T follicular helper cell (primary cell): ENCODE measurements around the gene HOXA13.

Experiments used
- DNase-seq: peaks from one replicate; pipeline ENCODE4 v3.0.0-alpha.2; 2020; ENCODE audit warnings: low read depth

HOXA13 gene

DNA sequence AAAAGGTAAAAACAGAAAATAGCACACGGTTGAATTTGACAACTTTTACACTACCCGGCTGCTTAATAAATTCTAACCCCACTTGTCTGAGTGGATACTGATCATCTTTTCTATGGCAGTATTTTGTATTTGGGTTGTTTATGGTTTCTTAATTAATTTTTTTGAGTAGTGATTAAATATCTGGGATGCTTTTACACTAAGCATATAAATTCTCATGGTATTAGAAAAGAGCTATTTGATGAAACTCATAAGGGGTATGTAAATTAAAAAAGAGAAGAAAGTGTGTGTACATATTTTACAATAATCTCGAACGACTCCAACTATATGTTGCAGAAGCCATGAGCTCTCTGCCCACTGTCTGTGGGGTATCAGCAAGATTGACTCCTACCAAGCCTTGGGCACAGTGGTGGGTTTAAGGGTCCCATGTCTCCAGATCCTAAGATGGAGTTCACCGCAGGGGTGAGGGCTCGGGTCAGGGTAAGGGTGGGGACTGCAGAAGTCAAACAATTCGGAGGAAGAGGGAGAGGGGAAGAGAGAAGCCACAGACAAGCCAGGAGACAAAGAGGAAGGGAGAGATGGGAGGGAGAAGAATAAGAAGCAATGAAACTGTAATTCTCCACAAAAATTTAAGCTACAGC lies 7.6 kb upstream of the HOXA13 start:
- DNase-seq, result no peak

DNA sequence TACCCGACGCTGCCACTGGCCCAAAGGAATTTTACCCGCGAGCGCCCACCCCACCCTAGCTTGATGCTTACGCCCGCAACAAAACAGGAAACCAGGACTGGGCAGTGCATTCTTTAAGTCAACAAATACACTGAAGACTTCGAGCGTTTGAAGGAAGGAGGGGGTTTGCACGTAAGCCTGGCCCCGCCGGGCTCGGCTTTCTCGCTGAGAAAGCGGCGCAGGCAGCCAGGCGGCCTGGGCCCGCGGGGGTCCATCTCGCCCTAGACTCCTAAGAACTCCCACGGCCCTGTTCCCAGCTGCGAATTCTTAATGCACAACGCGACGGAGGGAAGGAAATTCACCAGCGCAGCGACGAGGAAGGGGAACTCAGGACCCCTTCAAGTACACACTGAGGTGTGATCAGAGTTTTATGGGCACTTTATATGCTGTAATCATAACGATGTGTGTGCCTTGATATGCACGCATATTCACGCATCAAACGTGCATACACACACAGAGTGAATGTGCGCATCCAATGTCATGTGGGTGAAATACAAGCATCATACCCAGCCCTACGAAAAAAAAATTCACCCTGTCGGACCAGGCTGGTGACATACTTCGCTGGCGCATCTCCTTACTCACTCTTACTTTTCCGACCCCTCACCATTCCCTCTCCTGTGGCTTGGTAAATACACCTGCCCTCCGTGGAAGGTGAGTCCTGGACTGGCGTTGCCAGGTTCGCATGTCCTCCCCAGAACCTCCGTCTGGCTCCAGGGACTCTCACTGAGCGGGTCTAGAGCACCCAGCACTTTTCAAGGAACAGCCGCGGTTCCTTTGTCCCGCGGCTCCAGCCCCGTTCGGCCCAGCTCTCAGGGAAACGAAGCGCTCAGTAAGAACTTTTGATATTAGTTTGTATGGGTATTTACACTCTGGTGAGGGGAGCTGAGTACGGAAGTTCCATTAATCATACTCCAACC lies 5.7 kb upstream of the HOXA13 start:
- no peak for DNase-seq

- no peak for DNase-seq
These were observed 5.0 kb upstream of the HOXA13 start for GRCh38 chr7:27204851-27205322.

GRCh38 chr7:27203964-27204594 lies 4.2 kb upstream of the HOXA13 start:
- DNase-seq, result no peak

GRCh38 chr7:27203365-27203953 lies 3.6 kb upstream of the HOXA13 start:
- no peak for DNase-seq

DNA sequence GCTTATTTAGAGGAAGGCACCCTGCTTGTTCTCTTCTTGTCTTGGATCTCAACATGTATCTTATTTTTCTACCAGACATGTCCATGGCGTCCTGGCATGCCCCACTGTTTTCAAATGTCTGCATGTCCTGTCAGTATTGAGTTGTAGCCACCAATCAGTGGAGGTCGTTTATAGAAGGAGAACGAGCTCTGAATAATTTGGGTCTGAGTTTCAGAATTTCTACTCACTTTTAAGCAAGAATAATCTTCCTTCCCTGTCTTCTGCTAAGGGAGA lies 2.9 kb upstream of the HOXA13 start:
- no peak for DNase-seq

GRCh38 chr7:27202018-27202861 lies 2.3 kb upstream of the HOXA13 start:
- DNase-seq, result no peak

GRCh38 chr7:27201580-27202017 lies 1.7 kb upstream of the HOXA13 start:
- no peak for DNase-seq

GRCh38 chr7:27200761-27201579 lies 1.1 kb upstream of the HOXA13 start:
- no peak for DNase-seq

GRCh38 chr7:27198871-27199801 lies 755 bp downstream of the HOXA13 start:
- DNase-seq, result no peak

DNA sequence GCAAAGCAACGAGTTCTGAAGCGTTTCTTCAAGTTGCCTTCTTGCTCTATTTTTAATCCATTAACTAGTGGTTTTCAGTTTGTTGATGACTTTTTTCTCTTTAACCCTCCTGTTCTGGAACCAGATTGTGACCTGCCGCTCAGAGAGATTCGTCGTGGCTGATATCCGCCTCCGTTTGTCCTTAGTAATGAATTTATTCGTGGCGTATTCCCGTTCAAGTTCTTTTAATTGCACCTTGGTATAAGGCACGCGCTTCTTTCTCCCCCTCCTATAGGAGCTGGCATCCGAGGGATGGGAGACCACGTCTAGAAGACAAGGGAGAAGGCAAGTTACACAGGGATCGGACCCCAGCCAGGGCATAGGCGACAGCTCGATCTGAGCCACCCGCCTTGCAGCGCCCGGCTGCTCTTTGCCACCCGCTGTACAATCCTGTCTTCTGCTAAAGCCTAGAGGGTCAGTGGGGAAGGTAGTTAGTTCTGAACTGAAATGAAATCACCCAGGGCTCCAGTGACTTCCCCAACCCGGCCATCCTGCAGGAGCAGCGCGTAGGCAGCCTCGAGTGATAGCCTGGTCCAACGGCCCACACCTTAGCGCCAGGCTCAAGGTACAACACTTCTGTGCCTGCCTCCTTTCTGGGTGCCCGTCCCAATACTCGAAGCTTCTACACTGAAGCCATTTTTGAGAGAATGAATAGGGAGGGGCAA lies 1.6 kb downstream of the HOXA13 start:
- no peak for DNase-seq

- no peak for DNase-seq
These were observed 2.5 kb downstream of the HOXA13 start for GRCh38 chr7:27197137-27198042.

DNA sequence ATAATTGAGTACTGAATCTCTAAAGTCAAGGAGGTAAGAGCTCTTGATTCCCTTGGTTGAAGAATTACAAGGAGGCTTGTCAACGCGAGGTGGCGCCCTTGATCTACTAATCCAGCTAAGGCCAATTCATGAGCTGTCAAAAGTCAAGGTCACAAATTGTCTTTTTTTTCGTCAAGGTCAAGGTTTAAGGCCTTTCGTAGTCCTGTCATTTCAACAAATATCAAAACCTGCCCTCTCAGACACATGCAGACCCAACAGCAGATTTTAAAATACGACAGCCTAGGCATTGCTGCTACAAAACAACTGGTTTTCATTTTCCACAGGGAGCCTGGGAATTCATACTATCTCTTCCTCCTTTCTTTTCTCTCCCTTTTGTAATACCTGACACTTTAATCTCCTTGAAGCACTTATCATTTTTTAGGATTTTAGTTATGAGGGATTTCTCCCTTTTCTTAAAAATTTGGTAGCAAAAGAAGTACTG lies 3.6 kb downstream of the HOXA13 start:
- DNase-seq, result peak; percentile 78

- no peak for DNase-seq
These were observed 5.1 kb downstream of the HOXA13 start for GRCh38 chr7:27194686-27195379.

GRCh38 chr7:27194002-27194352 lies 5.9 kb downstream of the HOXA13 start:
- no peak for DNase-seq

DNA sequence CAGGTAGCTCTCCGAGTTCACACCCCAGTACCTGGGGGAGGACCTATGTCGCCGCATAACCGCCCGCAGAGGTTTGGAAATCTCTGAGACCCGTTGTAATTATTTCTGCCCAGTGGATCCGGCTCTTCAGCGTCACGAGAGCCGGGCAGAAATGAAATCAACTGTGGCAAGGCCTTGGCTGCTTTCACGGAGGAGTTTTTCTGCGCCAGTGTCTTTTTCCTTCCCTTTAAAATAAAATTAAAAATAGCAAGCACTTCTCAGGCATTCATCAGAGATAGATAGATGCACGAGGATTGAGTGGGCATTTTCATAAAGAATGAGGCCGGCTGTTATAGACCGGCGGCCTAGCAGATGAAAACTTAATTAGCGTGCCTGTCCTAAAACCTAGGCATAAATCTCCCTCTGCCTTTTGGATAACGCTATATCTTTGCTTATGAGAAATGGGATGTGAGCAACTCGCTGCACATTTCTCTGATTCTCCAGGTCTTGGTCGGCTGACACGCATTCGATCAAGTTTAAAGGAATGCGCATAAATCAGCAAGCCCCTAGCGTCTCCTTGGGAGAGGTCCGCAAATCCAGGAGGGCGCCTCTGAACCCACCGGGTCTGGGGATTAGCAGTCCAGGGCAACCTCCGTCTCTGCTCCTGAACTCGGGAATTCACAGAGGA lies 6.4 kb downstream of the HOXA13 start:
- no peak for DNase-seq
